Measurements from ENCODE around the gene ERCC8. TPM values are rescaled to one million over a fixed set of nuclear protein-coding genes. Genes with fewer than 3 reads are reported as not detected.
"Not testable (repeated sequence)": the region's sequence is repeated elsewhere in the genome, so short reads cannot be mapped to it uniquely, and the experiment has no call there.

The ERCC8 gene
- total RNA-seq, 1 experiment from 2014 or later, result 33.8 TPM

GRCh38 chr5:60916646-60917045, 28.2 kb downstream of the ERCC8 start:
- DNase-seq (ENCODE audit: low read depth), result no peak

- no peak for DNase-seq (ENCODE audit: low read depth)
Observed at GRCh38 chr5:60903356-60903755, 41.5 kb downstream of the ERCC8 start.

- DNase-seq (ENCODE audit: low read depth), result no peak
Observed at GRCh38 chr5:60896991-60897390, 47.9 kb downstream of the ERCC8 start.

- no peak for DNase-seq (ENCODE audit: low read depth)
Observed at GRCh38 chr5:60893521-60893920, 51.3 kb downstream of the ERCC8 start.

DNA sequence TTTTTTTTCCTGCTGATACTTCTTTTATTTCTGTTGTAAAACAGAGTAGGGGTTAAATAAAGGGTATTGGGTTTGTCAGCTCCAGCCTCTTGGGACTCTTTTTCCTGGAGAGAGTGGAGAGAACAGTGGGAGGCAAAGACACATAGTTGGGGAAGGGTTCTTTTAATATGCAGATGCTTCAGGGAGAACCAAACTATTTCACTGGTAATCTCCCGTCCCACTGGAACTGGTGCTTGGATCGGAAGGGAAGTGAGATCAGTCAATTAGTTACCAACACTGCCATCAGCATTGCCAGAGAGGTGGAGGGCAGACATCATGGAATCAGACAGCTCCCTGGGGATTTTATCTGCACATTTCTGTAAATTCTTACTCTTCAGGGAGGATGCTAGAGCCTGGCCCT, 53.2 kb downstream of the ERCC8 start:
- DNase-seq (ENCODE audit: low read depth), result no peak

- no peak for DNase-seq (ENCODE audit: low read depth)
Observed at GRCh38 chr5:60888359-60889061, 56.4 kb downstream of the ERCC8 start.

GRCh38 chr5:60887746-60888145, 57.1 kb downstream of the ERCC8 start:
- DNase-seq (ENCODE audit: low read depth), result no peak

- DNase-seq (ENCODE audit: low read depth), result no peak
Observed at GRCh38 chr5:60887096-60887495, 57.8 kb downstream of the ERCC8 start.

GRCh38 chr5:60886158-60886557, 58.7 kb downstream of the ERCC8 start:
- no peak for DNase-seq (ENCODE audit: low read depth)

- DNase-seq (ENCODE audit: low read depth), result peak; percentile 17
Observed at GRCh38 chr5:60883229-60883628, 61.6 kb downstream of the ERCC8 start.

GRCh38 chr5:60872892-60873291, 72.0 kb downstream of the ERCC8 start:
- no peak for DNase-seq (ENCODE audit: low read depth)

DNA sequence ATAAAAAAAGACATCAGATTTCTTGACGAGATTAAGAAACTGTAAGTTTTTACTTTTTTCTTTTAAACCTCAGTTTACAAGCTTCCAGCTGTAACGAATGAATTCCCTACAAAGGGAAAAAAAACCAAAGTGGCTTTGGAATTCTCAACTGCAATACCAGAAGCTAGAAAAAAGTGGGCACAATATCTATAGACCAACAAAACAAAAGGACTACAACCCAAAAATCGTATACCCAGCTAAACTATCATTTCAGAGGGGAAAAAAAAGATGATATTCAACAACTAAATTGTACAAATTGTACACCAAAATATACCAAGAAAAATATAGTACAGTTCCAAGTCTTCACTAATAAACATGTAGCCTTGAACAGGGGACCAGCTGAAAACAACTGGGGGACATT, 74.0 kb downstream of the ERCC8 start:
- DNase-seq (ENCODE audit: low read depth), result no peak

GRCh38 chr5:60860572-60860971, 84.3 kb downstream of the ERCC8 start:
- DNase-seq (ENCODE audit: low read depth), result not testable (repeated sequence)

- no peak for DNase-seq (ENCODE audit: low read depth)
Observed at GRCh38 chr5:60856066-60856465, 88.8 kb downstream of the ERCC8 start.

GRCh38 chr5:60852940-60853339, 91.9 kb downstream of the ERCC8 start:
- DNase-seq (ENCODE audit: low read depth), result peak; percentile 10

DNA sequence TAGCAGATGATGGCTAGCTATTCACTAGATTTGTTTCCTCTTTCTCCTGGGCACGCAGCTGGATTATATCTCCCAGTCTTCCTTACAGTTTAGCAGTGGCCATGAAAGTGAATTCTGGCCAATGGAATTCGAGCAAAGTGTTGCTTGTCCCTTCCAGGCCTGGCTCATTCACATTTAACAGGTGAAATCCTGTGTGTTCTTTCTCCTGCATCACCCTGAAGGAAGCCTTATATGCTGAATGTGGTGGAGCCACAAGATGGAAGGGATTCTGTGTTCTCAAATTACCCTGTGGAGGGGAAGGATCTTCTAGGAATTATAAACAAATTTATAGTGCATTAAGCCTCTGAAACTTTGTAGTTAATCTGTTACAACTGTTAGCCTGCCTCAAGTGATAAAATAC, 92.6 kb downstream of the ERCC8 start:
- DNase-seq (ENCODE audit: low read depth), result no peak

DNA sequence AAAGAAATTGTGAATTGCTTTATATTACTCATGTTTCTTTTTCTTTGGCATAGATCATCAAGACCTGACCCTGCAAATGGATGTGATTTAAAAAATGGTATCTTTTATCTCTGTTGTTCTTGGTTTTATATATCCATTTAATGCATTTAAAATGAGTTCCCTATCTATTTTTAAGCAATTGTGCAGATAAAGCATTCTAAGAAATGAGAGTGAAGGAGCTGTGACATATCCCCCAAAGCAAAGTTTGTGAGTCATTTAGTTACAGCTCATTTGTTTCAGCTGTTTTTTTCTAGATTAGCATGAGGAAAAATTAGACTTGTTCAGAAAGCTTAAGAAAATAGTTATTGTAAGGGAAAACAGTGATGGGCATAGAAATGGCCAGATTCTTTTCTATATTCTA, 93.2 kb downstream of the ERCC8 start:
- peak; percentile 9 for DNase-seq (ENCODE audit: low read depth)

DNA sequence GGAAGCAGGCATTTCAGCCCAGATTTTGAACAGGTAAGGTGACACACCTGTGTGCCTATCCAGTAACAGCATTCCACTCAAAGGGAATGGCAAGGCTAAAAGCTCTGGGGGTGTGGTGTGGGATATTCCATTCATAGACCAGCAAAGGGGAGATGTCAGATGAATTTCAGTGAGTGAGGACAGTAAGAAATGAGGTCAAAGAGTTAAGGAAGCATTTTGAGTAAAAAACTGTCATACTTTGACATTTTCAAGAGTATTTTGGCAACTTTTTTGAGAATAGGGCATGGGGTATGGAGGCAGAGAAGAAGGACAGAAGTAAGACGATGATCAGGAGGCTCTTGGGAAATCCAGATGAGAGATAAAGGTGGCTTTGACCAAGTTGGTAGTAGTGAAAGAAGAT, 98.6 kb downstream of the ERCC8 start:
- no peak for DNase-seq (ENCODE audit: low read depth)

GRCh38 chr5:60843936-60844905, 100.6 kb downstream of the ERCC8 start, which contains the start of gene ELOVL7:
Gene ELOVL7, minus strand, starts transcription at chr5:60844269. Its CDS starts 56,872 bp downstream, at chr5:60787397.
- DNase-seq (ENCODE audit: low read depth), result peak; percentile 49

GRCh38 chr5:60843386-60843935, 101.4 kb downstream of the ERCC8 start:
- DNase-seq (ENCODE audit: low read depth), result peak; percentile 41

- no peak for DNase-seq (ENCODE audit: low read depth)
Observed at GRCh38 chr5:60842871-60843385, 101.9 kb downstream of the ERCC8 start.

DNA sequence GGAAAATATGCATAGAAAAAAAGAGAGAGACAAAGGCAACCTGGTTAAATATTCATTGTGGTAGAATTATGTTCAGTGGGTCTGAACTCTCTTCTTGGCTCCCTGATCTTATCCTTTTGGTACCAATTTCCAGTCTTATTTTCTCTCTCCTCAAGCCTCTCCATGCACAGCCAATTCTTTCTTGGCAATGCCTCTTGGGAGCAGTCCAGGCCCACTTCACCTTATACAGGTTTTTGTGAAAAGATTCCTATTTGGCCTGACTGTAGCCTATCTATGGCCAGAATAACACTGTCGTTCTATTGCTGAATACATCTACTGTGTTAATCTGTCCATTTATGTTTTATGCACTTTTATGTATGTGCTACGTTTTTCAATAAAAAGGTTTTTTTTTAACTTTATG, 103.5 kb downstream of the ERCC8 start:
- no peak for DNase-seq (ENCODE audit: low read depth)

Measured in M059J (cell line).